H9 (cell line): ENCODE measurements around the gene ENPP1. TPM values are rescaled to one million over a fixed set of nuclear protein-coding genes. Genes with fewer than 3 reads are reported as not detected.

Source experiments
- DNase-seq: peaks from one replicate; pipeline ENCODE4 v3.0.0-alpha.2; 2017
- H2AFZ ChIP-seq: one replicate; pipeline ENCODE4 v1.6.1; 2013; ENCODE audit warnings: mild to moderate bottlenecking, low read length, control low read depth, moderate library complexity
- H2AK5ac ChIP-seq: 2 replicates; pipeline ENCODE4 v1.6.1; 2013; ENCODE audit warnings: low read length, control low read depth, mixed read lengths; ENCODE audit not compliant: insufficient read length
- H2BK120ac ChIP-seq: one replicate; pipeline ENCODE4 v1.6.1; 2013; ENCODE audit warnings: low read depth, mild to moderate bottlenecking, low read length, control low read depth, inconsistent platforms; ENCODE audit not compliant: poor library complexity, severe bottlenecking
- H2BK12ac ChIP-seq: 2 replicates; pipeline ENCODE4 v1.6.1; 2013; ENCODE audit warnings: low read length, control low read depth, mixed read lengths, low read depth; ENCODE audit not compliant: insufficient read length
- H2BK15ac ChIP-seq: 2 replicates; pipeline ENCODE4 v1.6.1; 2013; ENCODE audit warnings: low read depth, low read length, control low read depth
- H2BK20ac ChIP-seq: one replicate; pipeline ENCODE4 v1.6.1; 2013; ENCODE audit warnings: low read depth, mild to moderate bottlenecking, low read length, control low read depth, inconsistent platforms; ENCODE audit not compliant: poor library complexity, severe bottlenecking
- H2BK5ac ChIP-seq: 2 replicates; pipeline ENCODE4 v1.6.1; 2013; ENCODE audit warnings: low read length, control low read depth, mixed read lengths; ENCODE audit not compliant: insufficient read length
- H3K14ac ChIP-seq: 2 replicates; pipeline ENCODE4 v1.6.1; 2013; ENCODE audit warnings: low read length, control low read depth; ENCODE audit not compliant: insufficient read depth
- H3K18ac ChIP-seq: 2 replicates; pipeline ENCODE4 v1.6.1; 2013; ENCODE audit warnings: low read depth, mild to moderate bottlenecking, mixed read lengths, low read length, control low read depth; ENCODE audit not compliant: insufficient read length
- H3K23ac ChIP-seq: 2 replicates; pipeline ENCODE4 v1.6.1; 2013; ENCODE audit warnings: low read length, control low read depth, mixed read lengths, low read depth; ENCODE audit not compliant: insufficient read length
- H3K23me2 ChIP-seq: 2 replicates; pipeline ENCODE4 v1.6.1; 2013; ENCODE audit warnings: low read depth, mild to moderate bottlenecking, mixed read lengths, low read length, control low read depth; ENCODE audit not compliant: insufficient read length, poor library complexity, severe bottlenecking
- H3K27ac ChIP-seq: 2 replicates; pipeline ENCODE4 v1.5.1; 2013; ENCODE audit warnings: low read length, control low read depth, mixed read lengths, low read depth; ENCODE audit not compliant: insufficient read length
- H3K27me3 ChIP-seq: 2 replicates; pipeline ENCODE4 v1.6.1; 2013; ENCODE audit warnings: low read length, control low read depth, inconsistent platforms; ENCODE audit not compliant: insufficient read depth
- H3K4ac ChIP-seq: 2 replicates; pipeline ENCODE4 v1.6.1; 2013; ENCODE audit warnings: low read depth, mild to moderate bottlenecking, control low read depth, inconsistent platforms, low read length, moderate library complexity
- H3K4me1 ChIP-seq: 2 replicates; pipeline ENCODE4 v1.6.1; 2013; ENCODE audit warnings: low read length, control low read depth, inconsistent platforms; ENCODE audit not compliant: insufficient read depth
- H3K4me2 ChIP-seq: 2 replicates; pipeline ENCODE4 v1.6.1; 2013; ENCODE audit warnings: low read length, control low read depth, mixed read lengths; ENCODE audit not compliant: insufficient read length, insufficient read depth
- H3K56ac ChIP-seq: 2 replicates; pipeline ENCODE4 v1.6.1; 2013; ENCODE audit warnings: low read depth, mild to moderate bottlenecking, mixed read lengths, low read length, control low read depth; ENCODE audit not compliant: insufficient read length
- H3K79me1 ChIP-seq: 2 replicates; pipeline ENCODE4 v1.6.1; 2013; ENCODE audit warnings: low read depth, mild to moderate bottlenecking, moderate library complexity, low read length, control low read depth, inconsistent platforms; ENCODE audit not compliant: insufficient read depth, poor library complexity, severe bottlenecking
- H3K79me2 ChIP-seq: 2 replicates; pipeline ENCODE4 v1.6.1; 2013; ENCODE audit warnings: low read length, control low read depth, inconsistent platforms; ENCODE audit not compliant: insufficient read depth
- H3K9ac ChIP-seq: 2 replicates; pipeline ENCODE4 v1.6.1; 2013; ENCODE audit warnings: low read length, control low read depth, mixed read lengths; ENCODE audit not compliant: insufficient read length; ENCODE audit errors: extremely low read depth
- H3K9me3 ChIP-seq: one replicate; pipeline ENCODE4 v1.6.1; 2013; ENCODE audit warnings: low read depth, low read length, inconsistent platforms; ENCODE audit not compliant: control insufficient read depth
- H3T11ph ChIP-seq: one replicate; pipeline ENCODE4 v1.6.1; 2013; ENCODE audit warnings: mild to moderate bottlenecking, low read length, control low read depth, inconsistent platforms
- H4K20me1 ChIP-seq: one replicate; pipeline ENCODE4 v1.6.1; 2013; ENCODE audit not compliant: control insufficient read depth, insufficient read length, insufficient read depth
- H4K5ac ChIP-seq: 2 replicates; pipeline ENCODE4 v1.6.1; 2013; ENCODE audit warnings: low read depth, mild to moderate bottlenecking, mixed read lengths, low read length, control low read depth; ENCODE audit not compliant: insufficient read length
- H4K8ac ChIP-seq: replicated peaks from 2 replicates; pipeline ENCODE4 v1.6.1; 2013; ENCODE audit warnings: low read length, control low read depth, mixed read lengths, low read depth; ENCODE audit not compliant: insufficient read length
- H4K91ac ChIP-seq: 2 replicates; pipeline ENCODE4 v1.6.1; 2013; ENCODE audit warnings: low read depth, mild to moderate bottlenecking, moderate library complexity, mixed read lengths, low read length, control low read depth; ENCODE audit not compliant: insufficient read length
- H3K27ac Mint-ChIP-seq, 3 experiments: 2 replicates in 2 of 3; 3 replicates in 1 of 3; pipeline ENCODE4 v1.8.0; 2020 to 2021; ENCODE audit warnings: mixed read lengths in 3 of 3, mild to moderate bottlenecking in 1 of 3, moderate library complexity in 1 of 3
- H3K27me3 Mint-ChIP-seq: 2 replicates; pipeline ENCODE4 v1.8.0; 2021; ENCODE audit warnings: low read depth, mild to moderate bottlenecking, moderate library complexity, mixed read lengths
- H3K36me3 Mint-ChIP-seq, 3 experiments: 2 replicates in 2 of 3; 3 replicates in 1 of 3; pipeline ENCODE4 v1.8.0; 2020 to 2021; ENCODE audit warnings: low read depth in 3 of 3, mixed read lengths in 3 of 3; ENCODE audit not compliant: insufficient read depth in 1 of 3
- H3K4me1 Mint-ChIP-seq, 2 experiments: 2 replicates each; pipeline ENCODE4 v1.8.0; 2020; ENCODE audit warnings: mixed read lengths in 2 of 2
- H3K4me3 Mint-ChIP-seq, 2 experiments: 2 replicates in 1 of 2; 3 replicates in 1 of 2; pipeline ENCODE4 v1.8.0; 2020 to 2021; ENCODE audit warnings: mild to moderate bottlenecking in 2 of 2, mixed read lengths in 2 of 2, moderate library complexity in 1 of 2
- H3K9me3 Mint-ChIP-seq, 2 experiments: 2 replicates in 1 of 2; 3 replicates in 1 of 2; pipeline ENCODE4 v1.8.0; 2020; ENCODE audit warnings: mild to moderate bottlenecking in 2 of 2, mixed read lengths in 2 of 2, moderate library complexity in 1 of 2
- CTCF ChIP-seq: fragments of 200-600 bp; sonication (generic); conservative IDR thresholded peaks from 3 replicates; pipeline ENCODE4 v1.8.0; 2021; ENCODE audit warnings: antibody characterized with exemption, mild to moderate bottlenecking
- WGBS: extraction: QIAGEN DNeasy Blood & Tissue Kit; methylation state at CpG from one replicate; pipeline ENCODE4 v1.1.7; 2013; ENCODE audit warnings: missing lambda C conversion rate, low lambda C conversion rate, mixed read lengths; ENCODE audit not compliant: insufficient read length; ENCODE audit errors: extremely low coverage; 5-methylcytosine and 5-hydroxymethylcytosine counted together
- total RNA-seq: library from RNA; stranded (reverse); gene quantifications from 2 replicates; pipeline ENCODE4 v1.2.1, GENCODE V29; 2021

ENPP1 gene
- total RNA-seq, 1 experiment from 2014 or later: 22.5 TPM

GRCh38 chr6:131792091-131792496, 15.7 kb upstream of the ENPP1 start:
- no peak overlapping the region for H3K56ac ChIP-seq
- H3K4me2 ChIP-seq: no peak overlapping the region
- no peak overlapping the region for H3K14ac ChIP-seq
- no peak overlapping the region for H3K4ac ChIP-seq
- H2AK5ac ChIP-seq: no peak overlapping the region
- H3K18ac ChIP-seq: no peak overlapping the region
- no peak overlapping the region for H2BK12ac ChIP-seq
- H3K9me3 Mint-ChIP-seq: no peaks in the 10 kb centered on the region
- no peaks in the 10 kb centered on the region for H4K20me1 ChIP-seq
- no peak overlapping the region for H2BK5ac ChIP-seq
- no peaks in the 10 kb centered on the region for H3K79me1 ChIP-seq
- H3K27me3 Mint-ChIP-seq: peaks cover 7% of the 10 kb centered on the region
- peaks cover 21 to 29% of the 10 kb centered on the region in 2 experiments for H3K4me1 Mint-ChIP-seq
- no peak overlapping the region for H4K91ac ChIP-seq
- peak; percentile 49 for TF ChIP-seq CTCF
- H3K27ac ChIP-seq: no peak overlapping the region
- no peaks in the 10 kb centered on the region for H3K27me3 ChIP-seq
- no CpG with 5 or more reads among the region's 6 CpGs for WGBS
- H2BK15ac ChIP-seq: no peak overlapping the region
- H3T11ph ChIP-seq: no peak overlapping the region
- H3K9me3 ChIP-seq: no peaks in the 10 kb centered on the region
- H3K23ac ChIP-seq: no peak overlapping the region
- H2BK20ac ChIP-seq: no peak overlapping the region
- no peak overlapping the region for H3K27ac Mint-ChIP-seq
- no peak overlapping the region for H3K9ac ChIP-seq
- no peak overlapping the region for H2AFZ ChIP-seq
- no peak overlapping the region for H4K5ac ChIP-seq
- peak; percentile 50 for DNase-seq
- no peaks in the 10 kb centered on the region for H3K4me1 ChIP-seq
- H4K8ac ChIP-seq: no peak overlapping the region
- no peaks in the 10 kb centered on the region for H3K23me2 ChIP-seq
- no peak overlapping the region for H3K4me3 Mint-ChIP-seq
- no peaks in the 10 kb centered on the region for H3K79me2 ChIP-seq
- H2BK120ac ChIP-seq: no peak overlapping the region
- no peaks in the 10 kb centered on the region for H3K36me3 Mint-ChIP-seq
